ENCODE measurements around the gene WRAP53.

WRAP53 gene

DNA sequence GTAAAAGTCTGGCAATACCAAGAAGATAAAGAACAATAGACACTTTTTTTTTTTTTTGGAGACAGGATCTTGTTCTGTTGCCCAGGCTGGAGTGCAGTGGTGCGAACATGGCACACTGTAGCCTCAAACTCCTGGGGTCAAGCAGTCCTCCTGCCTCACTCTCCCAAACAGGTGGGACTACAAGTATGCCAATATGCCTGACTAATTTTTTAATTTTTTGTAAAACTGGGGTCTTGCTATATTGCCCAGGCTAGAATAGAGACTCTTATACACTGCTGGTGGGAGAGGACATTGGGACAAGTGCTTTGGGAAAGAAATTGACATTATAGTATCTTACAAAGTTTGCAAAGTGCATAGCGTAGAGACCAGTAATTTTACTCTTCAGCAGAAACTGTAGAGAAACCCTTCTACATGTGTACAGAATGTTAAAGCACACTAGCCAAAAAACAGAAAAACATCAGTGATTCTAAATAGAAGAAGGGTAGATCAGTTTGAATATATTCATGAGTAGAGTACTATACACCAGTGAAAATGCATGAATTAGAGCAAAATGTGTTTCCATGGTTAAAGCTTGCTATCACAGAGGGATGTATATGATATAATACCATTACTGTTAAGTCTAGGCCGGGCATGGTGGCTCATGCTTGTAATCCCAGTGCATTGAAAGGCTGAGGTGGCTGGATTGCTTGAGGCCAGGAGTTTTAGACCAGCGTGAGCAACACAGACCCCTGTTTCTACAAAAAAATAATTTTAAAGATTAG is 9.7 kb downstream of the WRAP53 start:
- TF ChIP-seq EZH2 (IDR thresholded peaks at IDR 0.05; ENCODE audit: borderline replicate concordance, low read length) = no peak
- TF ChIP-seq, protein P1, sequence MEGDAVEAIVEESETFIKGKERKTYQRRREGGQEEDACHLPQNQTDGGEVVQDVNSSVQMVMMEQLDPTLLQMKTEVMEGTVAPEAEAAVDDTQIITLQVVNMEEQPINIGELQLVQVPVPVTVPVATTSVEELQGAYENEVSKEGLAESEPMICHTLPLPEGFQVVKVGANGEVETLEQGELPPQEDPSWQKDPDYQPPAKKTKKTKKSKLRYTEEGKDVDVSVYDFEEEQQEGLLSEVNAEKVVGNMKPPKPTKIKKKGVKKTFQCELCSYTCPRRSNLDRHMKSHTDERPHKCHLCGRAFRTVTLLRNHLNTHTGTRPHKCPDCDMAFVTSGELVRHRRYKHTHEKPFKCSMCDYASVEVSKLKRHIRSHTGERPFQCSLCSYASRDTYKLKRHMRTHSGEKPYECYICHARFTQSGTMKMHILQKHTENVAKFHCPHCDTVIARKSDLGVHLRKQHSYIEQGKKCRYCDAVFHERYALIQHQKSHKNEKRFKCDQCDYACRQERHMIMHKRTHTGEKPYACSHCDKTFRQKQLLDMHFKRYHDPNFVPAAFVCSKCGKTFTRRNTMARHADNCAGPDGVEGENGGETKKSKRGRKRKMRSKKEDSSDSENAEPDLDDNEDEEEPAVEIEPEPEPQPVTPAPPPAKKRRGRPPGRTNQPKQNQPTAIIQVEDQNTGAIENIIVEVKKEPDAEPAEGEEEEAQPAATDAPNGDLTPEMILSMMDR (IDR thresholded peaks at IDR 0.05; ENCODE audit: low read length) = no peak
- H3K9me2 ChIP-seq (ENCODE audit: low read depth, low read length) = no peaks in the 10 kb centered on the region
- no peaks in the 10 kb centered on the region for H3K27me3 ChIP-seq (ENCODE audit: insufficient read depth, low read length)
- H3K4me3 ChIP-seq (ENCODE audit: low read depth, low read length, poor library complexity, severe bottlenecking) = no peak overlapping the region
- H3K79me2 ChIP-seq (ENCODE audit: insufficient read depth, low read length) = no peaks in the 10 kb centered on the region
- H3K9me3 ChIP-seq (ENCODE audit: low read length) = no peaks in the 10 kb centered on the region
- no peaks in the 10 kb centered on the region for H4K20me1 ChIP-seq (ENCODE audit: insufficient read depth, low read length)
- no peaks in the 10 kb centered on the region for H3F3A ChIP-seq (ENCODE audit: insufficient read depth, low read length)
- no peak overlapping the region for H3K27ac ChIP-seq (ENCODE audit: low read depth, low read length, poor library complexity, severe bottlenecking)
- no peak overlapping the region for H3K4me2 ChIP-seq (ENCODE audit: low read length)
- H2AFZ ChIP-seq (ENCODE audit: low read length) = no peak overlapping the region
- no peak overlapping the region for H3K9ac ChIP-seq (ENCODE audit: low read length)
- no peaks in the 10 kb centered on the region for H3K4me1 ChIP-seq (ENCODE audit: insufficient read depth, low read length, severe bottlenecking)
- H3K36me3 ChIP-seq (ENCODE audit: insufficient read depth, low read length) = peaks cover 27% of the 10 kb centered on the region

DNA sequence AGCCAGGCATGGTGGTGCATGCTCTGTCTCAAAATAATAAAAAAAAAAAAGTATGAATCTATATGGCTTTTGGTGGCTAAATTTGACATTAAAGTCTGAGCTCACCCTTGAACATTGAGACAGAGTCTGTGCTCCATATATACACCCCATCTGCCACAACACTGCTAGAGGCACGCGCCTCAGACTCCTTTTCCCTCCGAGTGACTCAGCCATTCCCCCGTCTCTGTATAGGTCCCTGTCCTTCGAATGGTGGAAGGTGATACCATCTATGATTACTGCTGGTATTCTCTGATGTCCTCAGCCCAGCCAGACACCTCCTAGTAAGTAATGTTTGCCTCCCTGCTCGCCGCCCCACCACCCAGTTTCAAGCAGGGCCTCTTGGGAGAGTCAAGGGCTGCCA is 12.2 kb downstream of the WRAP53 start:
- Histone ChIP-seq H3K36me3 (ENCODE audit: insufficient read depth, low read length) (peaks cover 22% of the 10 kb centered on the region), H3K27me3 (ENCODE audit: insufficient read depth, low read length) (no peaks in the 10 kb centered on the region; the same call in 1 of the 2 replicates), H3K9me3 (ENCODE audit: low read length) (no peaks in the 10 kb centered on the region), H3F3A (ENCODE audit: insufficient read depth, low read length) (no peaks in the 10 kb centered on the region), H3K9ac (ENCODE audit: low read length) (no peak overlapping the region), H3K79me2 (ENCODE audit: insufficient read depth, low read length) (no peaks in the 10 kb centered on the region), H3K27ac (ENCODE audit: low read depth, low read length, poor library complexity, severe bottlenecking) (no peak overlapping the region), H2AFZ (ENCODE audit: low read length) (no peak overlapping the region), H4K20me1 (ENCODE audit: insufficient read depth, low read length) (no peaks in the 10 kb centered on the region), H3K4me2 (ENCODE audit: low read length) (no peak overlapping the region), H3K4me3 (ENCODE audit: low read depth, low read length, poor library complexity, severe bottlenecking) (no peak overlapping the region), H3K4me1 (ENCODE audit: insufficient read depth, low read length, severe bottlenecking) (peaks cover 11% of the 10 kb centered on the region), H3K9me2 (ENCODE audit: low read depth, low read length) (no peaks in the 10 kb centered on the region)
- TF ChIP-seq, protein P1 (IDR thresholded peaks at IDR 0.05; ENCODE audit: low read length) = no peak
- TF ChIP-seq EZH2 (IDR thresholded peaks at IDR 0.05; ENCODE audit: borderline replicate concordance, low read length) = no peak

DNA sequence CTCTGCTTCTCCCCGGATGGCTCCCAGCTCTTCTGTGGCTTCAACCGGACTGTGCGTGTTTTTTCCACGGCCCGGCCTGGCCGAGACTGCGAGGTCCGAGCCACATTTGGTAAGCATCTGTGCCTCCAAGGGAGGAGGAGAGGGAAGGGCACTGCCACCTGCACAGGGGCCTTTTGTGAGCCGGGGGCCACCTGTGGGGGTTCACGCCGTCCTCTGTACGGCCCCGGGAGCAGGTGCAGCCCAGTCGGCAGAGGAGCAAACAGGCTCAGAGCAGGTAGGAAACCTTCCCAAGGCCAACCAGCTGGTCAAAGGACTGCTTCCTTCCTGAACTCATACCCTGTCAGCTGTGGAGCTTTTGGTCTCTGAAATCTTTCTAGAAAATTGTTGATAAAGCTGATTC is 13.4 kb downstream of the WRAP53 start:
- Histone ChIP-seq H3K79me2 (ENCODE audit: insufficient read depth, low read length) (no peaks in the 10 kb centered on the region), H3K9me3 (ENCODE audit: low read length) (no peaks in the 10 kb centered on the region), H3F3A (ENCODE audit: insufficient read depth, low read length) (no peaks in the 10 kb centered on the region), H3K27ac (ENCODE audit: low read depth, low read length, poor library complexity, severe bottlenecking) (no peak overlapping the region), H3K9ac (ENCODE audit: low read length) (no peak overlapping the region), H3K4me3 (ENCODE audit: low read depth, low read length, poor library complexity, severe bottlenecking) (no peak overlapping the region), H2AFZ (ENCODE audit: low read length) (no peak overlapping the region), H3K4me1 (ENCODE audit: insufficient read depth, low read length, severe bottlenecking) (peaks cover 12% of the 10 kb centered on the region), H3K36me3 (ENCODE audit: insufficient read depth, low read length) (peaks cover 18% of the 10 kb centered on the region), H3K9me2 (ENCODE audit: low read depth, low read length) (no peaks in the 10 kb centered on the region), H4K20me1 (ENCODE audit: insufficient read depth, low read length) (no peaks in the 10 kb centered on the region), H3K4me2 (ENCODE audit: low read length) (no peak overlapping the region), H3K27me3 (ENCODE audit: insufficient read depth, low read length) (peaks cover 8% of the 10 kb centered on the region; the same call in 1 of the 2 replicates)
- TF ChIP-seq, protein P1 (IDR thresholded peaks at IDR 0.05; ENCODE audit: low read length) = no peak
- TF ChIP-seq EZH2 (IDR thresholded peaks at IDR 0.05; ENCODE audit: borderline replicate concordance, low read length) = no peak

Measured in OCI-LY1 (cell line).